SU-DHL-6 (cell line): ENCODE measurements around the gene BIRC7.

Source experiments
- H2AFZ ChIP-seq: fragments of 200-600 bp; sonication (generic); 2 replicates; pipeline ENCODE4 v1.6.1; 2014; ENCODE audit warnings: low read depth, mild to moderate bottlenecking, moderate library complexity, mixed read lengths, antibody characterized with exemption, low read length; ENCODE audit not compliant: severe bottlenecking
- H3F3A ChIP-seq: fragments of 200-600 bp; shearing (Covaris generic); 2 replicates; pipeline ENCODE4 v1.6.0; 2016; ENCODE audit warnings: antibody characterized with exemption, mild to moderate bottlenecking; ENCODE audit not compliant: insufficient read depth
- H3K27ac ChIP-seq: fragments of 200-600 bp; sonication (generic); 2 replicates; pipeline ENCODE4 v1.5.1; 2016; ENCODE audit warnings: low read depth, mild to moderate bottlenecking, low read length, moderate library complexity, mixed read lengths
- H3K27me3 ChIP-seq: fragments of 200-600 bp; sonication (generic), shearing (Covaris generic); 2 replicates; pipeline ENCODE4 v1.6.0; 2014; ENCODE audit warnings: mild to moderate bottlenecking, low read length
- H3K36me3 ChIP-seq: fragments of 200-600 bp; sonication (generic); 2 replicates; pipeline ENCODE4 v1.6.1; 2014; ENCODE audit warnings: mild to moderate bottlenecking, low read length, mixed read lengths
- H3K4me2 ChIP-seq: fragments of 300-600, 200-600 bp; shearing (Covaris generic), sonication (generic); 2 replicates; pipeline ENCODE4 v1.6.0; 2014; ENCODE audit warnings: low read length, low read depth, mild to moderate bottlenecking; ENCODE audit not compliant: poor library complexity, severe bottlenecking
- H3K4me3 ChIP-seq: fragments of 200-600 bp; sonication (generic); 2 replicates; pipeline ENCODE4 v1.5.1; 2014; ENCODE audit warnings: antibody characterized with exemption, low read length, mild to moderate bottlenecking, mixed read lengths; ENCODE audit not compliant: insufficient read depth, poor library complexity, severe bottlenecking
- H3K79me2 ChIP-seq: fragments of 200-600 bp; sonication (generic); 2 replicates; pipeline ENCODE4 v1.6.1; 2014; ENCODE audit warnings: mild to moderate bottlenecking, low read length, moderate library complexity; ENCODE audit not compliant: insufficient read depth
- H3K9ac ChIP-seq: fragments of 200-600 bp; sonication (generic); 2 replicates; pipeline ENCODE4 v1.7.0; 2014; ENCODE audit warnings: mild to moderate bottlenecking, low read length
- H3K9me2 ChIP-seq: fragments of 200-600 bp; sonication (generic); replicated peaks from 2 replicates; pipeline ENCODE4 v1.6.1; 2014; ENCODE audit warnings: low read length; ENCODE audit not compliant: insufficient read depth
- H3K9me3 ChIP-seq: fragments of 200-600 bp; sonication (generic); 2 replicates; pipeline ENCODE4 v1.6.1; 2014; ENCODE audit warnings: low read length, mixed read lengths; ENCODE audit not compliant: insufficient read depth
- H4K20me1 ChIP-seq: fragments of 200-600 bp; sonication (generic); 2 replicates; pipeline ENCODE4 v1.6.1; 2014; ENCODE audit warnings: low read depth, mild to moderate bottlenecking, antibody characterized with exemption, low read length, moderate library complexity, mixed read lengths
- CTCF ChIP-seq: fragments of 200-600 bp; sonication (generic); IDR thresholded peaks from one replicate; pipeline ENCODE4 v1.5.1; 2017; ENCODE audit warnings: antibody characterized with exemption, mild to moderate bottlenecking, low read length, moderate library complexity; ENCODE audit not compliant: insufficient read depth, poor library complexity, severe bottlenecking
- EZH2phosphoT487 ChIP-seq: fragments of 200-600 bp; sonication (generic), shearing (Covaris generic); conservative IDR thresholded peaks from 2 replicates; pipeline ENCODE4 v1.6.1; 2018; ENCODE audit warnings: mild to moderate bottlenecking, antibody characterized with exemption, low read length, moderate library complexity, mixed read lengths

The BIRC7 gene

GRCh38 chr20:63210011-63210605 is 25.6 kb upstream of the BIRC7 start:
- no peaks in the 10 kb centered on the region for H3K27me3 ChIP-seq
- TF ChIP-seq EZH2phosphoT487 (no peak), CTCF (no peak)
- H3K9me3 ChIP-seq, result no peaks in the 10 kb centered on the region
- peaks cover 12% of the 10 kb centered on the region; the same call in 1 of the 2 replicates for H3K36me3 ChIP-seq
- no peak overlapping the region for H2AFZ ChIP-seq
- H3K79me2 ChIP-seq, result peaks cover 94% of the 10 kb centered on the region
- no peak overlapping the region for H3K27ac ChIP-seq
- no peak overlapping the region for H3K9ac ChIP-seq
- no peaks in the 10 kb centered on the region for H3K9me2 ChIP-seq
- H3F3A ChIP-seq, result no peaks in the 10 kb centered on the region
- H3K4me2 ChIP-seq, result no peak overlapping the region
- no peak overlapping the region for H3K4me3 ChIP-seq
- H4K20me1 ChIP-seq, result peaks cover 33% of the 10 kb centered on the region; the same call in 1 of the 2 replicates

DNA sequence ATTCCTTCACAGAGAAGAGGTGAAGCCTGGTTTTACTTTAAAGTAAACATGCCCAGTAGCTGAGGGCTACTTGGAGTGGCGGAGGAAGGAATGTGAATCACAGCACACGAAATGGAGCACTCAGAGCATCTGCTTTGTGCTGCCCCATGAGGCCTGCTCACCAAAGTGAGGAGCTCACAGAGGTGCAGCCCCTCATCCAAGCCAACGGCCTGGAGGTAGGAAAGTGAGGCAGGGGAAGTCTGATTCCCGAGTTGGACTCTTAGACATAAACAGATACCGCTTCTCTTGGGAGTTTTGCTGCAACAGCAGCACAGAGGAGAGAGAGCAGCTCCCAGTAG is 23.3 kb upstream of the BIRC7 start:
- TF ChIP-seq CTCF, result no peak
- no peak for TF ChIP-seq EZH2phosphoT487
- no peak overlapping the region for H3K9ac ChIP-seq
- H3K27me3 ChIP-seq, result no peaks in the 10 kb centered on the region
- no peak overlapping the region for H3K4me3 ChIP-seq
- peaks cover 33% of the 10 kb centered on the region; the same call in 1 of the 2 replicates for H4K20me1 ChIP-seq
- no peaks in the 10 kb centered on the region for H3K9me3 ChIP-seq
- no peak overlapping the region for H2AFZ ChIP-seq
- H3K4me2 ChIP-seq, result no peak overlapping the region
- H3K36me3 ChIP-seq, result peaks cover 12% of the 10 kb centered on the region; the same call in 1 of the 2 replicates
- H3K9me2 ChIP-seq, result no peaks in the 10 kb centered on the region
- H3K79me2 ChIP-seq, result peaks cover 83% of the 10 kb centered on the region
- H3F3A ChIP-seq, result no peaks in the 10 kb centered on the region
- H3K27ac ChIP-seq, result no peak overlapping the region

- H4K20me1 ChIP-seq, result peaks cover 33% of the 10 kb centered on the region; the same call in 1 of the 2 replicates
- H3K9me2 ChIP-seq, result no peaks in the 10 kb centered on the region
- no peaks in the 10 kb centered on the region for H3K9me3 ChIP-seq
- TF ChIP-seq EZH2phosphoT487 (no peak), CTCF (no peak)
- H3K27ac ChIP-seq, result no peak overlapping the region
- H3K4me3 ChIP-seq, result no peak overlapping the region
- no peaks in the 10 kb centered on the region for H3F3A ChIP-seq
- peaks cover 79% of the 10 kb centered on the region for H3K79me2 ChIP-seq
- H3K9ac ChIP-seq, result no peak overlapping the region
- H3K27me3 ChIP-seq, result no peaks in the 10 kb centered on the region
- peaks cover 12% of the 10 kb centered on the region; the same call in 1 of the 2 replicates for H3K36me3 ChIP-seq
- no peak overlapping the region for H2AFZ ChIP-seq
- H3K4me2 ChIP-seq, result no peak overlapping the region
Measured at GRCh38 chr20:63212792-63213191, 22.9 kb upstream of the BIRC7 start.
